Measurements from ENCODE around the gene ATG2B.

Gene ATG2B

GRCh38 chr14:96272777-96273473, 90.2 kb downstream of the ATG2B start:
- no peak for DNase-seq (ENCODE audit: low read depth in 2 of 2)

GRCh38 chr14:96271421-96271762, 91.7 kb downstream of the ATG2B start:
- no peak for DNase-seq (ENCODE audit: low read depth in 2 of 2)

DNA sequence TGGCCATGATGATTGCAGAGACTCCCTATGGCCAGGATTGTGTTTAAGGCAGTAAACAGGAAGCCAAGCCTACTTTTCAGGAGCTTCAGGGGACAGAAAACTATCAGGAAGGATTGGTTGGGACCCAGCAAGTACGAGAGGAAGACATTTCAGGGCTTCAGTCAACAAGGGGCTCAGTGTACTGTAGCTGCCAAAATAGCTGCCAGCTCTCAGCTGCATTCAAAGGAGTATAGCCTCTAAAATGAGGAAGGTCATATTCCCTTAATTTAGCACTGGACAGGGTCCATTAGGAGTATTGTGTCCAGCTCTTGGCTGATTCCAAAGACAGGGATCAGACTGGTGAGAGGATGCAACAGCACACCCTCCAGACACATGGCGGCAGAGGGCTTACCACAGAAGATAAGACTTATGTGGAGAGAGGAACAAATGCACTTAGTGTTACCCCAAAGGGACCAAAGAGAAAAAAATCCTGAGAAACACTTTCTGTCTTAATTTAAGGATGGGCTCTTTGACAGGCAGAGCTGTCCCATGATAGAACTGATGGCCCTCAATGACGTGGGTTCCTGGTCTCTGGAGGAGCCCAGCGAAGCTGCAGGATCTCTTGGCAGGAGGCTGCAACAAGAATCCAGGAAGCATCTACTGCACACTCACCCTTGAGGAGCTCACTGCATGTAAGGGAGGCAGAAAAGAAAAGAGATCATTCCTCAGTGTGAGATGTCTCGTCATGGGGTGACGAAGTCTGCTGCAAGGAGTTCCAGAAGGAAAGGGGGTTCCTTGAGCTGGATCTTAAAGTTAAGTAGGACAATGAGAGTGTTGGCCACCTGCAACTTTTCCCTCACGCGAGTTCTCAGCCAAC, 92.3 kb downstream of the ATG2B start:
- no peak for DNase-seq (ENCODE audit: low read depth in 2 of 2)

GRCh38 chr14:96269359-96269710, 93.8 kb downstream of the ATG2B start:
- DNase-seq (ENCODE audit: low read depth in 2 of 2): no peak

- no peak for DNase-seq (ENCODE audit: low read depth in 2 of 2)
These were observed 94.4 kb downstream of the ATG2B start for GRCh38 chr14:96268431-96269358.

- no peak for DNase-seq (ENCODE audit: low read depth in 2 of 2)
These were observed 95.2 kb downstream of the ATG2B start for GRCh38 chr14:96267916-96268315.

DNA sequence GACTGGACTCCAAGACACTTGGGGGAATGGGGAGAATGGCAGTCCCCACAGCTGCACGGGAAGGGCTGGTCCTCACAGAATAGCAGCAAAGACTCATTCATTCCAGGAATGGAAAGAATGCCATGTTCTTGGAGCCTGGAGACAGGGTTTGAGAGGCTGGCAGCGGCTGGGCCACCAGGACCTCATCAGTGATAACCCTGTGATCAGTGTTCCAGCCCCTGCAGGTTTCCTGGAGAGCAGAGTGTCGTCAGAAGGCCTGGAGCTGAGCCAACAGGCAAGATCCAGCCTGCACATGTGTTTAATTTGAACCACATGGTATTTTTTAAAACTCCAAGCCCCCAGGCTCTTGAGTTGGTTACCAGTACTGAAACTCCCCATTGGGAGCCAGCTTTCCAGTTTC, 95.8 kb downstream of the ATG2B start:
- no peak for DNase-seq (ENCODE audit: low read depth in 2 of 2)

DNA sequence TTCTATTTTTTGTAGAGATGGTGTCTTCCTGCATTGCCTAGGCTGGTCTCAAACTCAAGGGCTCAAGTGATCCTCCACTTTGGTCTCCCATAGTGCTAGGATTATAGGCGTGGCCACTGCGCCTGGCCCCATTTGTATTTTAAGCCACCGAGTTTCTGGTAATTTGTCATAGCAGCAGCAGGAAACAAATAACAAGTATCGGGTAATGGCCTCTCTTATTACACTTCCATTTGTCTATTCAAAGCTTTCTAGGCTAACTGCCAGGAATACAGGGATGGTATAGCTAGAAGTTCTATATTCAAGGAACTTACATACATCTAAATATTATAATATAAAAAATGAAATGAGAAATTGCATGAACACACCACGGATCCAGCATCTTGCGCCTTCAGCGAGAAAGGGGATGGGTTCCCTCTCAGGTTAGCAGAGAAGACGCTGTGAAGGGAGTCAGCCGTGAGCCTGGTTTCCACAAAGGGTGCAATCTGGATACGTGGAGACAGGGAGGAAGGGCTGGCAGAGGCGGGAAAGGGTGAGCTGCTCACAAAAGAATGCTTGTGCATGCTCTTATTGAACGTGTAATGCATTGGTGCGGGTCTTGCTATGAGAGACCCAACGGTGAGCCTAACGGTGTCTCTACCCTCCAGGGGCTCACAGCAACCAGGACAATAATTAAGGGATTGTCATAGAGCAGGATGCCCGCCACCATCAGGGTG, 97.6 kb downstream of the ATG2B start:
- no peak for DNase-seq (ENCODE audit: low read depth in 2 of 2)

DNA sequence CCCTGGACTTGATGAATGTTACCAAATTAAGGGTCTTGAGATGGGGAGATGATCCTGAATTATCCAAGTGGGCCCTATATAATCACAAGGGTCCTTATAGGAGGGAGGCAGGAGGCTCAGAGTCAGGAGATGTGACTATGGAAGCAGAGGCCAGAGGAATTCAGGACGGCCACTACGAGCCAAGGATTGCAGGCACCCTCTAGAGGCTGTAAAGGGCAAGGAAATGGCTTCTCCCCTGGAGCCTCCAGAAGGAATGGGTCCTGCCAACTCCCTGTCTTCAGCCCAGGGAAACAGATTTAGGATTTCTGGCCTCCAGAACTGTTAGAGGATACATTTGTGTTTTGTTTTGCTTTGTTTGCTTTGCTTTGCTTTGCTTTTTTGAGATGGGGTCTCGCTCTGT, 98.3 kb downstream of the ATG2B start:
- DNase-seq (ENCODE audit: low read depth in 2 of 2): no peak

GRCh38 chr14:96264200-96264553, 99.0 kb downstream of the ATG2B start:
- no peak for DNase-seq (ENCODE audit: low read depth in 2 of 2)

DNA sequence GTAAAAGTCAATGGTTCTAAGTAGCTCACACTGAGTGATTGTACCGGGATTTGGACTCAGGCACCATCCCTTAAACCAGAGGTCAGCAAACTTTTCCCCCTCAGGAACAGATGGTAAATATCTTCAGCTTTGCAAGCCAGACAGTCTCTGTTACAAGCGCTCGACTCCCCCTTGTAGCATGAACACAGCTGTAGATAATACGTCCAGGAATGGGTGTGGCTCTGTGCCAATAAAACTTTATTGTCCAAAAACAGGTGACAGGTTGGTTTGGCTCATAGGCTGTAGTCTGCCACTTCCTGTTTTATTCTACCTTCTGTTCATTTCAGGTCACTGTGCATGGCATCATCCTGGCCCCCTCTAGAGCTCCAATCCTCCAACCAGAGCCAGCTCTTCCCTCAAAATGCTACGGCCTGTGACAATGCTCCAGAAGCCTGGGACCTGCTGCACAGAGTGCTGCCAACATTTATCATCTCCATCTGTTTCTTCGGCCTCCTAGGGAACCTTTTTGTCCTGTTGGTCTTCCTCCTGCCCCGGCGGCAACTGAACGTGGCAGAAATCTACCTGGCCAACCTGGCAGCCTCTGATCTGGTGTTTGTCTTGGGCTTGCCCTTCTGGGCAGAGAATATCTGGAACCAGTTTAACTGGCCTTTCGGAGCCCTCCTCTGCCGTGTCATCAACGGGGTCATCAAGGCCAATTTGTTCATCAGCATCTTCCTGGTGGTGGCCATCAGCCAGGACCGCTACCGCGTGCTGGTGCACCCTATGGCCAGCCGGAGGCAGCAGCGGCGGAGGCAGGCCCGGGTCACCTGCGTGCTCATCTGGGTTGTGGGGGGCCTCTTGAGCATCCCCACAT, 99.6 kb downstream of the ATG2B start:
- DNase-seq (ENCODE audit: low read depth in 2 of 2): no peak

DNA sequence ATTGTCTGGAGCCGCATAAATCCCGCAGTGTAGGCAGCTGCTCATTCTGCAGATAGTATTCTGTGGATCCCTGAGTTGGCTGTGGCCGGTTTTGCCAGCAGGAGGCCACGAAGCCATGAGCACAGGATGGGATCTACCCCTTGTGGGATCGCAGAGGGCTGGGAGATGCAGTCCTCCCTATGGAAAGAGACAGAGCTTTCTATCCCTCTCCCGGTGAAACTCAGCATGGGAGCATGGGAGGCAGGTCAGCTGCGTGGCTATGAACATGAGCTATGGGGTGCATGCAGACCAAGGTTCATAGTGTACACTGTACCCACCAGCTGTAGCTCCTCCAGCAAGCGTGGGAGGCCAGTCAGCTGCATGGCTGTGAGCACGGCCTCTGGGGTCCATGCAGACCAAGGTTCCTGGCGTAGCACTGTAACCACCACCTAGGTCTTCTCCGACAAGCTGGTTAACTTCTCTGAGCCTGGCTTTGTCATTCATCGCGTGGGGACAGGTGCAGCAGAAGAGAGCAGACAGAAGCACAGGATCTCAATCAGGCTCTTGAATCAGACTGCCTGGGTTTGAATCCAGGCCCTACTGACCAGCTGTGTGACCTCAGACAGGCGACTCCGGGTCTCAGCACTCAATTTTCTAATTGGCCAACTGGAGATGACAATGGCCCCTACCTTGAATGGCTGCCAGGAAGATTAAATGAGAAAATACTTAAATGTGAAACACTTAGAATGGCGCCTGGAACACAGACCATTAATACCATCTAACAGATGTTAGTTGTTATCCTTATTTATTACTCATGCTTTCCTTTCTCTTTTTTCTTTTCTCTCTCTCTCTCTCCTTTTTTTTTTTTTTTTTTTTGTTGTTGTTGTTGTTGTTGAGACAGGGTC, 101.1 kb downstream of the ATG2B start:
- no peak for DNase-seq (ENCODE audit: low read depth in 2 of 2)

- no peak for DNase-seq (ENCODE audit: low read depth in 2 of 2)
These were observed 102.1 kb downstream of the ATG2B start for GRCh38 chr14:96261053-96261452.

DNA sequence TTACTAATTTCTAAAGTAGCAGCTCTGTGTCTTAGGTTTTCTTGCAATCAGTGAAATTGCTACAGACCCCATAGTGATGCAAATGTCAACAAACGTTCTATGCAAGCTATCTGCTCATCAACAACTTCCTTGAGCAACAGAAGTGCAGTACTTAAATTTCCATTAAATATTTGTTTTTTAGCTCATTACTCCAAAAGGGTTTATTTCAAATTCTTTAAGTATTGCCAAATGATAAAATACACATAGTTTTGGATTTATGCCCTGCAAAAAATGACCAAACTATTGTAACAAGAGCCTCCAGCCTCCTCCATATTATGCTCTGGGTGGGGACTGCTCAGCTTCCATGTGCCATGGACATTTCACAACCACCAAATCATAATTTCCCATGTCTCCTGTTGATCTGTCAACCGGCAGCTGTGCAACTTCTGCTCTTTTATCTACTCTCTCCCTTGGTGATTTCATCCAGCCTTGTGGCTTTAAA, 102.8 kb downstream of the ATG2B start:
- DNase-seq (ENCODE audit: low read depth in 2 of 2): no peak

GRCh38 chr14:96257900-96258299, 105.2 kb downstream of the ATG2B start:
- no peak for DNase-seq (ENCODE audit: low read depth in 2 of 2)

DNA sequence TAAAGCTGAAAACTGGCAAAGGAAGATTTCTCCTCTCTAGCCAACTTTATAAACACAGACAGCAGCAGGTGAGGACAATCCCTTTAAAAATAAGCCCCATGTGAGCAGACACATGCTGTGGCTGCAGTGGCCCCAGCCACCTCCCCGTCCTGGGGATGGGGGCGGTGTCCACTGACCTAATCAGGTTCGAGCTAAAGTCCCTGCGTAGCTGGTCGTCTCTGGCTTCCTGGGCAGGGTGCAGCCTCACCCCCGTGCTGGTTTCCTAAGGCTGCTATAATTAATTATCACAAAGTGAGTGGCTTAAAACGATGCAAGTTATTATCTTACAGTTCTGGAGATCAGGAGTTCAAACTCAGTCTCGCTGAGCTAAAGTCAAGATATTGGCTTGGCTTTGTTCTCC, 106.1 kb downstream of the ATG2B start:
- no peak for DNase-seq (ENCODE audit: low read depth in 2 of 2)

DNA sequence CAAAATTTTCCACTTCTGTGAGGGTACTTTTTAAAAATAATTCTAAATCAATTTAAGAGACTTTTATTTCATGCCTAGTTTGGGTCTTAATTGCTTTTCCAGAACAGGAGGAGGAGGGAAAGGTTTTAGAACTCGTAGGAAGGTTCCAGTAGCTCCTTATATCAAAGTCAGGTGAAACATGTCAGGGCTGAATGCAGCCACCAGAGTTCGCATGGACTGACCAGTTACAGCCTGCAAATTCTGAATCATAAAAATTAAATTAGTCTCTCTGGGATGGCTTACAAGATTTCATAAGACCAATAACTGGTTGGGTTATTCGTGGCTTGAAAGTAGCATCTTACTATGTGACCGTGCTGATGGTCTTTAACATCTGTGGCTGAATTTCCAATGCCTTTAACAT, 106.7 kb downstream of the ATG2B start:
- no peak for DNase-seq (ENCODE audit: low read depth in 2 of 2)

DNA sequence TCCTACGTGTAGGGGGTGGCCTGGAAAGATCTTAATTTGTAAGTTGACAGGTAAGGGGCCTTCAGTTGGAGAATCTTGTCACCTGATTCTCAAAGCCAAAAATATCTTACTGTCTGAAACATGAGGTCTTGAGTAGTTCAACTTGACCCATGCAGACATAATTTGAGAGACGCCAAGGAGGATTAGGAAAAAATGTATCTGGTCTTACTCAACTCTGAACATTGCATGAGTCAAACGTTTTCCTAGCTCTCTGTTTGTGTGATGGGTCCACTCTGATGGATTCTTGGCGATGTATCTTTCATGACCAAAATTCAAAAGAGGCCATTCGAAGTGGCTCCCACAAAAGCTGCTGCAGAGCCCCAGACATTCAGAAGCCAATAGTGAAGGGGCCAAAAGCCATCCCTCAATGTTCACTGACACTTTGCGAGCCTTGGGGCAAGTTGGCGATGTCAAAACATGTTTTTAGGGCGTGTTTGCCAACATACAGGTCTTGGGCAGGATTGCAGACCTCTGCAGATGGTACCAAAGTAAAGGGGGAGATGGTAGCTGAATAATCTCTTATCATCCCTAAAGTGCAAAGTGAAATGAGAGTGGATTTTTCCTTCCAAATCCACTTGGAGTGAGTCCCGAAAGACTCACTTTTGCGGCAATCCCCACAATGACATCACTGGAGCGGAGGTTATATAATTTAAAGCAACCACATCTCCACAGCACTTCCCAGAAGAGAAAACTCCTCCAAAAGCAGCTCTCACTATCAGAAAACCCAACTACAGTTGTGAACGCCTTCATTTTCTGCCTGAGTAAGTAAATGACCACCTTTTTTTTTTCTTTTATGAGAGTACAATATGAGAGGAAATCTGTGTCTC, 107.4 kb downstream of the ATG2B start, which contains the start of gene BDKRB1:
Gene BDKRB1, plus strand, starts transcription at position 710 of the 866 bp plus-strand sequence. CDS start 7,473 bp downstream, outside the sequence.
- DNase-seq (ENCODE audit: low read depth in 2 of 2): no peak

GRCh38 chr14:96254687-96255086, 108.5 kb downstream of the ATG2B start:
- no peak for DNase-seq (ENCODE audit: low read depth in 2 of 2)
